Measurements from ENCODE around the gene LGR4. TPM values are rescaled to one million over a fixed set of nuclear protein-coding genes. Genes with fewer than 3 reads are reported as not detected.

The LGR4 gene
- total and polyA plus RNA-seq, 2 experiments from 2014 or later, result 22.6 to 99.6 TPM

- TF ChIP-seq, protein P1, sequence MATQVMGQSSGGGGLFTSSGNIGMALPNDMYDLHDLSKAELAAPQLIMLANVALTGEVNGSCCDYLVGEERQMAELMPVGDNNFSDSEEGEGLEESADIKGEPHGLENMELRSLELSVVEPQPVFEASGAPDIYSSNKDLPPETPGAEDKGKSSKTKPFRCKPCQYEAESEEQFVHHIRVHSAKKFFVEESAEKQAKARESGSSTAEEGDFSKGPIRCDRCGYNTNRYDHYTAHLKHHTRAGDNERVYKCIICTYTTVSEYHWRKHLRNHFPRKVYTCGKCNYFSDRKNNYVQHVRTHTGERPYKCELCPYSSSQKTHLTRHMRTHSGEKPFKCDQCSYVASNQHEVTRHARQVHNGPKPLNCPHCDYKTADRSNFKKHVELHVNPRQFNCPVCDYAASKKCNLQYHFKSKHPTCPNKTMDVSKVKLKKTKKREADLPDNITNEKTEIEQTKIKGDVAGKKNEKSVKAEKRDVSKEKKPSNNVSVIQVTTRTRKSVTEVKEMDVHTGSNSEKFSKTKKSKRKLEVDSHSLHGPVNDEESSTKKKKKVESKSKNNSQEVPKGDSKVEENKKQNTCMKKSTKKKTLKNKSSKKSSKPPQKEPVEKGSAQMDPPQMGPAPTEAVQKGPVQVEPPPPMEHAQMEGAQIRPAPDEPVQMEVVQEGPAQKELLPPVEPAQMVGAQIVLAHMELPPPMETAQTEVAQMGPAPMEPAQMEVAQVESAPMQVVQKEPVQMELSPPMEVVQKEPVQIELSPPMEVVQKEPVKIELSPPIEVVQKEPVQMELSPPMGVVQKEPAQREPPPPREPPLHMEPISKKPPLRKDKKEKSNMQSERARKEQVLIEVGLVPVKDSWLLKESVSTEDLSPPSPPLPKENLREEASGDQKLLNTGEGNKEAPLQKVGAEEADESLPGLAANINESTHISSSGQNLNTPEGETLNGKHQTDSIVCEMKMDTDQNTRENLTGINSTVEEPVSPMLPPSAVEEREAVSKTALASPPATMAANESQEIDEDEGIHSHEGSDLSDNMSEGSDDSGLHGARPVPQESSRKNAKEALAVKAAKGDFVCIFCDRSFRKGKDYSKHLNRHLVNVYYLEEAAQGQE (IDR thresholded peaks at IDR 0.05; ENCODE audit: unreplicated experiment), result no peak
Observed at GRCh38 chr11:27413218-27413617, 59.4 kb downstream of the LGR4 start (continued).

GRCh38 chr11:27412192-27412691, 60.3 kb downstream of the LGR4 start:
- no peaks in the 10 kb centered on the region for H3K27me3 Mint-ChIP-seq (ENCODE audit: insufficient read depth, low read depth, poor library complexity)
- no peaks in the 10 kb centered on the region for H3K36me3 ChIP-seq (ENCODE audit: insufficient read depth)
- no peak overlapping the region for H3K4me3 Mint-ChIP-seq
- H3K9me3 Mint-ChIP-seq, result no peaks in the 10 kb centered on the region
- no peak overlapping the region for H3K27ac Mint-ChIP-seq
- no peak overlapping the region for H3K4me2 ChIP-seq
- H3F3A ChIP-seq (replicated peaks; ENCODE audit: low read depth), result no peaks in the 10 kb centered on the region
- H2AFZ ChIP-seq, result no peak overlapping the region
- peaks cover 27% of the 10 kb centered on the region for H3K4me1 ChIP-seq (ENCODE audit: insufficient read depth)
- H3K27me3 ChIP-seq (ENCODE audit: insufficient read depth), result no peaks in the 10 kb centered on the region
- peaks cover 22% of the 10 kb centered on the region for H4K20me1 ChIP-seq (replicated peaks; ENCODE audit: insufficient read depth)
- H3K4me3 ChIP-seq, result no peak overlapping the region
- ATAC-seq (no peak), DNase-seq (ENCODE audit: low spot score) (no peak)
- H3K27ac ChIP-seq (ENCODE audit: low read depth), result no peak overlapping the region
- H3K9me2 ChIP-seq (ENCODE audit: insufficient read depth), result no peaks in the 10 kb centered on the region
- H3K4me1 Mint-ChIP-seq, result peaks cover 35% of the 10 kb centered on the region
- H3K36me3 Mint-ChIP-seq (ENCODE audit: low read depth), result no peaks in the 10 kb centered on the region
- H3K79me2 ChIP-seq (replicated peaks; ENCODE audit: insufficient read depth), result peaks cover 71% of the 10 kb centered on the region
- TF ChIP-seq, protein P1 (IDR thresholded peaks at IDR 0.05; ENCODE audit: unreplicated experiment), result no peak
- TF ChIP-seq, protein P2, sequence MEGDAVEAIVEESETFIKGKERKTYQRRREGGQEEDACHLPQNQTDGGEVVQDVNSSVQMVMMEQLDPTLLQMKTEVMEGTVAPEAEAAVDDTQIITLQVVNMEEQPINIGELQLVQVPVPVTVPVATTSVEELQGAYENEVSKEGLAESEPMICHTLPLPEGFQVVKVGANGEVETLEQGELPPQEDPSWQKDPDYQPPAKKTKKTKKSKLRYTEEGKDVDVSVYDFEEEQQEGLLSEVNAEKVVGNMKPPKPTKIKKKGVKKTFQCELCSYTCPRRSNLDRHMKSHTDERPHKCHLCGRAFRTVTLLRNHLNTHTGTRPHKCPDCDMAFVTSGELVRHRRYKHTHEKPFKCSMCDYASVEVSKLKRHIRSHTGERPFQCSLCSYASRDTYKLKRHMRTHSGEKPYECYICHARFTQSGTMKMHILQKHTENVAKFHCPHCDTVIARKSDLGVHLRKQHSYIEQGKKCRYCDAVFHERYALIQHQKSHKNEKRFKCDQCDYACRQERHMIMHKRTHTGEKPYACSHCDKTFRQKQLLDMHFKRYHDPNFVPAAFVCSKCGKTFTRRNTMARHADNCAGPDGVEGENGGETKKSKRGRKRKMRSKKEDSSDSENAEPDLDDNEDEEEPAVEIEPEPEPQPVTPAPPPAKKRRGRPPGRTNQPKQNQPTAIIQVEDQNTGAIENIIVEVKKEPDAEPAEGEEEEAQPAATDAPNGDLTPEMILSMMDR (conservative IDR thresholded peaks at IDR 0.05; ENCODE audit: low read depth in 2 of 2), result no peak
- TF ChIP-seq EZH2 (IDR thresholded peaks at IDR 0.05; ENCODE audit: low read depth, unreplicated experiment), result no peak
- no peak for TF ChIP-seq ZNF114 (CRISPR knock-in tag; IDR thresholded peaks at IDR 0.05)
- TF ChIP-seq EZH2phosphoT487 (IDR thresholded peaks at IDR 0.05; ENCODE audit: unreplicated experiment), result no peak
- no peak for TF ChIP-seq CREB1 (CRISPR knock-in tag; IDR thresholded peaks at IDR 0.05; ENCODE audit: low read depth)
- no peak for TF ChIP-seq ZNF331 (CRISPR knock-in tag; IDR thresholded peaks at IDR 0.05; ENCODE audit: low read depth)
- no peak for TF ChIP-seq POLR2AphosphoS5 (IDR thresholded peaks at IDR 0.05; ENCODE audit: low read depth)
- TF ChIP-seq JUNB (IDR thresholded peaks at IDR 0.05; ENCODE audit: unreplicated experiment), result no peak
- no peak for TF ChIP-seq STAT1 (IDR thresholded peaks at IDR 0.05; ENCODE audit: unreplicated experiment)
- TF ChIP-seq NANOG (IDR thresholded peaks at IDR 0.05; ENCODE audit: borderline replicate concordance), result no peak
- TF ChIP-seq, protein P3, sequence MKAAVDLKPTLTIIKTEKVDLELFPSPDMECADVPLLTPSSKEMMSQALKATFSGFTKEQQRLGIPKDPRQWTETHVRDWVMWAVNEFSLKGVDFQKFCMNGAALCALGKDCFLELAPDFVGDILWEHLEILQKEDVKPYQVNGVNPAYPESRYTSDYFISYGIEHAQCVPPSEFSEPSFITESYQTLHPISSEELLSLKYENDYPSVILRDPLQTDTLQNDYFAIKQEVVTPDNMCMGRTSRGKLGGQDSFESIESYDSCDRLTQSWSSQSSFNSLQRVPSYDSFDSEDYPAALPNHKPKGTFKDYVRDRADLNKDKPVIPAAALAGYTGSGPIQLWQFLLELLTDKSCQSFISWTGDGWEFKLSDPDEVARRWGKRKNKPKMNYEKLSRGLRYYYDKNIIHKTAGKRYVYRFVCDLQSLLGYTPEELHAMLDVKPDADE (IDR thresholded peaks at IDR 0.05), result no peak

All from GM23338 (cell line).